LNCAP (cell line): Measurements from ENCODE around the gene PGS1.

ENCODE experiments used
- CTCF ChIP-seq: fragments of 450-650 bp; IDR thresholded peaks from 2 replicates; pipeline ENCODE4 v1.5.1; 2017; ENCODE audit warnings: mild to moderate bottlenecking

Gene PGS1

GRCh38 chr17:78378225-78379130 is at the start of gene PGS1:
Gene PGS1 (plus strand): TSS chr17:78378649. CDS start chr17:78378666, 17 bp downstream.
- no peak for TF ChIP-seq CTCF

- TF ChIP-seq CTCF: no peak
These were observed 49.0 kb upstream of the PGS1 start for GRCh38 chr17:78329263-78330059.

- no peak for TF ChIP-seq CTCF
These were observed 47.8 kb upstream of the PGS1 start for GRCh38 chr17:78330570-78331224.

GRCh38 chr17:78332991-78333390 is 45.5 kb upstream of the PGS1 start:
- TF ChIP-seq CTCF: no peak

GRCh38 chr17:78335209-78335608 is 43.2 kb upstream of the PGS1 start:
- no peak for TF ChIP-seq CTCF

- no peak for TF ChIP-seq CTCF
These were observed 41.0 kb upstream of the PGS1 start for GRCh38 chr17:78337244-78338109.
